Measurements from ENCODE around the gene C17orf107.

GRCh38 chr17:4893721-4894560 lies 5.4 kb upstream of the C17orf107 start:
- TF ChIP-seq CTCF (IDR thresholded peaks at IDR 0.05; ENCODE audit: low read depth, low read length) (no peak), EZH2phosphoT487 (IDR thresholded peaks at IDR 0.05; ENCODE audit: low read depth) (no peak)
